ENCODE data around the gene KEAP1.

KEAP1 gene

DNA sequence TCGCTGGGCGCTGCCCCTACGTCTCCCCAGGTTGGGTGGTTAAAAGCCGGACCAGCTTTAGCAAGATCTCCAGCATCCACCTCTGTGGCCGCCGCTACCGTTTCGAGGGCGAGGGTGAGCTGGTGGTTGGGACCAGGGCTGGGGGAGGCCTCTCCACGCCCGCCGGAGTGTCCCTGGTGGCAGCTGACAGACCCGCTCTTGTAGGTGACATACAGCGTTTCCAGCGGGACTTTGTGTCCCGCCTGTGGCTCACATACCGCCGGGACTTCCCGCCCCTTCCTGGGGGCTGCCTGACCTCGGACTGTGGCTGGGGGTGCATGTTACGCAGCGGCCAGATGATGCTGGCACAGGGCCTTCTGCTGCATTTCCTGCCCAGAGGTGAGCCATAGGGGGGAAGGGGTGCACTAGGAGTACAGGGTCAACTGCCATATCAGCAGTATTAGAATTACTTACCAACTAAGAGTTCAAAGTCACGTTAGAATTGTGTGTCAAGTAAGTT, 41.6 kb upstream of the KEAP1 start:
- Histone ChIP-seq H3K79me2 (ENCODE audit: control insufficient read depth, insufficient read depth, low read length, poor library complexity) (peaks cover 6% of the 10 kb centered on the region), H2BK120ac (ENCODE audit: insufficient read depth, low read length, poor library complexity) (no peak overlapping the region)
- no CpG with 5 or more reads among the region's 23 CpGs for WGBS (ENCODE audit: extremely low coverage, insufficient coverage, insufficient read length)

DNA sequence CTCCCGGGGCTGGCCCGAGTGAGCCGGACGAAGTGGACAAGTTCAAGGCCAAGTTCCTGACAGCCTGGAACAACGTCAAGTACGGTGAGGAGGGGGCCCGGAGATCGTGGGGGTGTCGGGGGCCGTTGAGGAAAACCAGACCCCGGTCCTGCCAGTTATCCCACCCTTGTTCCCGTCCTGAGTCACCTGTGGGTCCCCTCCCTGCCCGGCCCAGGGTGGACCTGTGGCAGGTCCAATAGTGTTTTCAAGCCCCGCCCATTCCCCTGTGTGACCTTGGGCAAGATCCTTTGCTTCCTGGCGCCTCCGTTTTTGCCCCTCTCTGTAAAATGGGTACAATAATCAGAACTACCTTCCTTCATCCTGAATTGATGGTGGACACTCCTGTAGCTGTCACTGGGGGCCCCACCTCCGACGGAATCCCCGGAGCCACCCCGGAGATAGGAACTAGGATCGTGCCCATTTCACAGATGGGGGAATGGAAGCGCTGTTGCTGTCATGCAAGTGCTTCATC, 41.1 kb upstream of the KEAP1 start:
- peak overlapping the region; percentile 68 for H2BK5ac ChIP-seq (ENCODE audit: low read depth, low read length, poor library complexity)
- WGBS (ENCODE audit: extremely low coverage, insufficient coverage, insufficient read length): no CpG with 5 or more reads among the region's 22 CpGs
- H4K91ac ChIP-seq (ENCODE audit: low read depth, low read length): peak overlapping the region; percentile 89
- no peak overlapping the region for H3K23ac ChIP-seq (ENCODE audit: low read length)
- peaks cover 6% of the 10 kb centered on the region for H3K79me2 ChIP-seq (ENCODE audit: control insufficient read depth, insufficient read depth, low read length, poor library complexity)
- peak overlapping the region; percentile 97 for H2AFZ ChIP-seq (ENCODE audit: insufficient read depth, low read length, poor library complexity)
- H3K4me2 ChIP-seq (ENCODE audit: low read length): peak overlapping the region; percentile 86
- H2AK5ac ChIP-seq (ENCODE audit: low read length): peak overlapping the region; percentile 76
- H4K12ac ChIP-seq (ENCODE audit: low read depth, low read length): peak overlapping the region; percentile 94
- H3K4ac ChIP-seq (ENCODE audit: low read depth, low read length): peak overlapping the region; percentile 90
- peak overlapping the region; percentile 82 for H3K4me3 ChIP-seq (ENCODE audit: low read depth, low read length)
- peak overlapping the region; percentile 94 for H4K8ac ChIP-seq (ENCODE audit: low read depth, low read length)
- H3K4me1 ChIP-seq (ENCODE audit: control insufficient read depth in 1 of 2, insufficient read depth in 2 of 2, low read length in 2 of 2): peaks cover 4 to 6% of the 10 kb centered on the region in 2 experiments
- H3K9ac ChIP-seq (ENCODE audit: low read length): peak overlapping the region; percentile 76
- peak in 1 of 2 donors; percentile 43 for DNase-seq
- H3K79me1 ChIP-seq (ENCODE audit: low read length): peaks cover 5% of the 10 kb centered on the region
- H3K14ac ChIP-seq (ENCODE audit: low read length): peak overlapping the region; percentile 86
- no peaks in the 10 kb centered on the region for H3K27me3 ChIP-seq (ENCODE audit: insufficient read depth, low read length)
- H3K36me3 ChIP-seq (ENCODE audit: control insufficient read depth in 1 of 2, insufficient read depth in 2 of 2, low read length in 2 of 2): peaks cover 10 to 14% of the 10 kb centered on the region in 2 experiments
- H3K27ac ChIP-seq (ENCODE audit: low read depth, low read length): no peak overlapping the region
- no peaks in the 10 kb centered on the region for H3K9me3 ChIP-seq (ENCODE audit: insufficient read depth, low read depth, low read length)
- H2BK12ac ChIP-seq (ENCODE audit: low read length): no peak overlapping the region
- peak overlapping the region; percentile 93 for H3K18ac ChIP-seq (ENCODE audit: low read length)
- H2BK120ac ChIP-seq (ENCODE audit: insufficient read depth, low read length, poor library complexity): peak overlapping the region; percentile 68

More for the DNA sequence above, 41.6 kb upstream of the KEAP1 start:
- Histone ChIP-seq H3K9me3 (ENCODE audit: insufficient read depth, low read depth, low read length) (no peaks in the 10 kb centered on the region), H3K4ac (ENCODE audit: low read depth, low read length) (no peak overlapping the region), H2BK5ac (ENCODE audit: low read depth, low read length, poor library complexity) (no peak overlapping the region), H4K8ac (ENCODE audit: low read depth, low read length) (no peak overlapping the region), H3K9ac (ENCODE audit: low read length) (no peak overlapping the region), H2BK12ac (ENCODE audit: low read length) (no peak overlapping the region), H4K91ac (ENCODE audit: low read depth, low read length) (no peak overlapping the region), H2AK5ac (ENCODE audit: low read length) (no peak overlapping the region), H3K27ac (ENCODE audit: low read depth, low read length) (no peak overlapping the region), H3K23ac (ENCODE audit: low read length) (no peak overlapping the region), H4K12ac (ENCODE audit: low read depth, low read length) (peak overlapping the region; percentile 32), H3K4me3 (ENCODE audit: low read depth, low read length) (peak overlapping the region; percentile 82), H2AFZ (ENCODE audit: insufficient read depth, low read length, poor library complexity) (peak overlapping the region; percentile 97), H3K18ac (ENCODE audit: low read length) (no peak overlapping the region), H3K14ac (ENCODE audit: low read length) (no peak overlapping the region), H3K36me3 (ENCODE audit: control insufficient read depth in 1 of 2, insufficient read depth in 2 of 2, low read length in 2 of 2) (peaks cover 13 to 16% of the 10 kb centered on the region in 2 experiments), H3K4me1 (ENCODE audit: control insufficient read depth in 1 of 2, insufficient read depth in 2 of 2, low read length in 2 of 2) (peaks cover 4 to 6% of the 10 kb centered on the region in 2 experiments), H3K27me3 (ENCODE audit: insufficient read depth, low read length) (no peaks in the 10 kb centered on the region), H3K4me2 (ENCODE audit: low read length) (peak overlapping the region; percentile 13), H3K79me1 (ENCODE audit: low read length) (peaks cover 5% of the 10 kb centered on the region)
- DNase-seq: no peak

DNA sequence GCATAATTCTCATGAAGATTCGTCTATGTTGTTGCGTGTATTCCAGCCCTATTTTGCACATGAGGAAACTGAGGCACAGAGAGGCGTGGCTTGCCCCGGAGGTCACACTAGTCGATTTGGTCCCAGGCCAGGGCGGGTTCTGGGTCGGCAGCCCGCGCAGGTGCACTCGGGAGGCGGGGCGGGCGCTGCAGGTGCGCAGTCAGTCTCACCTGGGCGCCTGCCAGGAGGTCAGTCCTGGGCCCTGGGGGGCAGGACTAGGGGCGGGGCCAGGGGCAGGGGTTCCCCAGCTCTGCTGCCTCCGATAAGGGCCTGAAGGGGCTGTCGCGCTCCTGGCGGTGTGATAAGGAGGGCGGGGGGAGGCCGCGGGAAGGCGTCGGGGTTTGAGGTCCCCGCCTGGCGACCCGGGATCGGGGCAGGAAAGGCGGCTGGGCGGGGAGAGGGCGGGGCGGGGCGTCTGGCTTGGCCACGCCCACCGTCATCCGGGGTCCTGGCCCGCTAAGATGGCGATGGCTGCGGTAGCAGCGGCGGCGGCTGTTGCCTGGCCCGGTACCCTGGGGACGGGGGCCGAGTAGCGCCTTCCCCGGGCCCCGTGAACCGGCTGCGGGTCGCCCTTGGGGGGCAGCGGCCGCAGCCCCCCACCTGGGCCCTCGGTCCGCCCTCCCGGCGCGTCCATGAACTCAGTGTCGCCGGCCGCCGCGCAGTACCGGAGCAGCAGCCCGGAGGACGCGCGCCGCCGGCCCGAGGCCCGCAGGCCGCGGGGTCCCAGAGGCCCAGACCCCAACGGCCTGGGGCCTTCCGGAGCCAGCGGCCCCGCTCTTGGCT, 40.5 kb upstream of the KEAP1 start, which contains the start of gene ATG4D:
Gene ATG4D (plus strand): TSS at position 485 of the 822 bp plus-strand sequence. CDS start 187 bp downstream, at position 672.
- H2BK120ac ChIP-seq (ENCODE audit: insufficient read depth, low read length, poor library complexity): peak within 1 kb of the TSS; percentile 68
- peaks cover 6% of the 10 kb centered on the region for H3K79me2 ChIP-seq (ENCODE audit: control insufficient read depth, insufficient read depth, low read length, poor library complexity)
- DNase-seq: peak; percentile 64 to 78
- H3K4me1 ChIP-seq (ENCODE audit: control insufficient read depth in 1 of 2, insufficient read depth in 2 of 2, low read length in 2 of 2): peaks cover 4 to 6% of the 10 kb centered on the region in 2 experiments
- no peaks in the 10 kb centered on the region for H3K27me3 ChIP-seq (ENCODE audit: insufficient read depth, low read length)
- peak within 1 kb of the TSS; percentile 68 for H2BK5ac ChIP-seq (ENCODE audit: low read depth, low read length, poor library complexity)
- H4K91ac ChIP-seq (ENCODE audit: low read depth, low read length): peak within 1 kb of the TSS; percentile 89
- peak within 1 kb of the TSS; percentile 86 for H3K4me2 ChIP-seq (ENCODE audit: low read length)
- H2AK5ac ChIP-seq (ENCODE audit: low read length): peak within 1 kb of the TSS; percentile 76
- no peak within 1 kb of the TSS for H3K23ac ChIP-seq (ENCODE audit: low read length)
- H2BK12ac ChIP-seq (ENCODE audit: low read length): no peak within 1 kb of the TSS
- H3K18ac ChIP-seq (ENCODE audit: low read length): peak within 1 kb of the TSS; percentile 93
- no peaks in the 10 kb centered on the region for H3K9me3 ChIP-seq (ENCODE audit: insufficient read depth, low read depth, low read length)
- no peak within 1 kb of the TSS for H3K27ac ChIP-seq (ENCODE audit: low read depth, low read length)
- peak within 1 kb of the TSS; percentile 90 for H3K4ac ChIP-seq (ENCODE audit: low read depth, low read length)
- peak within 1 kb of the TSS; percentile 76 for H3K9ac ChIP-seq (ENCODE audit: low read length)
- H3K79me1 ChIP-seq (ENCODE audit: low read length): peaks cover 5% of the 10 kb centered on the region
- peak within 1 kb of the TSS; percentile 97 for H2AFZ ChIP-seq (ENCODE audit: insufficient read depth, low read length, poor library complexity)
- peak within 1 kb of the TSS; percentile 94 for H4K8ac ChIP-seq (ENCODE audit: low read depth, low read length)
- H4K12ac ChIP-seq (ENCODE audit: low read depth, low read length): peak within 1 kb of the TSS; percentile 94
- peak within 1 kb of the TSS; percentile 86 for H3K14ac ChIP-seq (ENCODE audit: low read length)
- peak within 1 kb of the TSS; percentile 82 for H3K4me3 ChIP-seq (ENCODE audit: low read depth, low read length)
- peaks cover 10 to 12% of the 10 kb centered on the region in 2 experiments for H3K36me3 ChIP-seq (ENCODE audit: control insufficient read depth in 1 of 2, insufficient read depth in 2 of 2, low read length in 2 of 2)
- WGBS (ENCODE audit: extremely low coverage, insufficient coverage, insufficient read length): no CpG with 5 or more reads among the region's 79 CpGs

DNA sequence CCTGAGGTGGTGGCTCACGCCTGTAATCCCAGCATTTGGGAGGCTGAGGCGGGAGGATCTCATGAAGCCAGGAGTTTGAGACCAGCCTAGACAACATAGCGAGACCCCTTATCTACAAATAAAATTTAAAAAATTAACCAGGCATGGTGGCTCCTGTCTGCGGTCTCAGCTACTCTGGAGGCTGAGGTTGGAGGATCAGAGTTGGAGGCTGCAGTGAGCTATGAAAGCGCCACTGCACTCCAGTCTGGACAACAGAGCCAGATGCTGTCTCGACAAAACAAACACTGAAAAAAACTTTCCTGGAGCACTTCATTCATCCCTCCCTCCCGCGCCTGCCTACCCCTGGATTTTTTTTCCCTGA, 39.9 kb upstream of the KEAP1 start:
- no peak overlapping the region for H4K12ac ChIP-seq (ENCODE audit: low read depth, low read length)
- WGBS (ENCODE audit: extremely low coverage, insufficient coverage, insufficient read length): no CpG with 5 or more reads among the region's 8 CpGs

More for the DNA sequence above, 39.9 kb upstream of the KEAP1 start:
- H3K27ac ChIP-seq (ENCODE audit: low read depth, low read length): no peak overlapping the region
- no peak overlapping the region for H3K9ac ChIP-seq (ENCODE audit: low read length)
- H3K18ac ChIP-seq (ENCODE audit: low read length): no peak overlapping the region
- H2AK5ac ChIP-seq (ENCODE audit: low read length): no peak overlapping the region
- H3K4ac ChIP-seq (ENCODE audit: low read depth, low read length): no peak overlapping the region
- H2BK120ac ChIP-seq (ENCODE audit: insufficient read depth, low read length, poor library complexity): no peak overlapping the region
- H4K91ac ChIP-seq (ENCODE audit: low read depth, low read length): no peak overlapping the region
- DNase-seq: no peak
- no peak overlapping the region for H2BK5ac ChIP-seq (ENCODE audit: low read depth, low read length, poor library complexity)
- H3K36me3 ChIP-seq (ENCODE audit: control insufficient read depth in 1 of 2, insufficient read depth in 2 of 2, low read length in 2 of 2): peaks cover 7 to 8% of the 10 kb centered on the region in 2 experiments
- H3K4me2 ChIP-seq (ENCODE audit: low read length): peak overlapping the region; percentile 86
- peaks cover 4 to 6% of the 10 kb centered on the region in 2 experiments for H3K4me1 ChIP-seq (ENCODE audit: control insufficient read depth in 1 of 2, insufficient read depth in 2 of 2, low read length in 2 of 2)
- no peak overlapping the region for H3K14ac ChIP-seq (ENCODE audit: low read length)
- H3K79me1 ChIP-seq (ENCODE audit: low read length): peaks cover 5% of the 10 kb centered on the region
- no peak overlapping the region for H3K23ac ChIP-seq (ENCODE audit: low read length)
- H2BK12ac ChIP-seq (ENCODE audit: low read length): no peak overlapping the region
- no peak overlapping the region for H4K8ac ChIP-seq (ENCODE audit: low read depth, low read length)
- H3K79me2 ChIP-seq (ENCODE audit: control insufficient read depth, insufficient read depth, low read length, poor library complexity): peaks cover 6% of the 10 kb centered on the region
- H3K9me3 ChIP-seq (ENCODE audit: insufficient read depth, low read depth, low read length): no peaks in the 10 kb centered on the region
- H3K27me3 ChIP-seq (ENCODE audit: insufficient read depth, low read length): no peaks in the 10 kb centered on the region
- H3K4me3 ChIP-seq (ENCODE audit: low read depth, low read length): no peak overlapping the region
- H2AFZ ChIP-seq (ENCODE audit: insufficient read depth, low read length, poor library complexity): no peak overlapping the region
